ENCODE measurements around the gene SASH3.

SASH3 gene

DNA sequence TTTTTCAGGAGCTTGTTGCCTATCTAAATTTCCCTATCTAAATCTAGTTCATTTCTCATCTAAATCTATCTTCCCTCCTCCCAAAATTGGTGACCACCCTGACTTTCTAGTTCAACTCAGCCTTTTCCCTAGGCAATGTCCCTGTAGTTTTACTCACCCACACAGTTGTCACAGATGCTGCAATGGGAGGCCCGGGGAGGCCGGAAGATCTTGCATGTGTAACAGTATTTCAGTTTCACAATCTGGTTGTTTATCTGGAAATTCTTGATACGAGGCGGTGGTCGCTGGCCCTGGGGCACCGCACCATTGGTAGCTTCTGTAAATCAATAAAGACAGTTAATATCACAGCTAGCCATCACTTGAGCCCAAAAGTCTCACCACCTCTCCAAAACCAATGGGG lies 43.8 kb downstream of the SASH3 start:
- H3K9me3 ChIP-seq (ENCODE audit: insufficient read depth, low read length), result no peaks in the 10 kb centered on the region
- H3K79me2 ChIP-seq (ENCODE audit: low read length), result no peaks in the 10 kb centered on the region
- no peak overlapping the region for H3K4me3 ChIP-seq (ENCODE audit: low read length)
- H3K27ac ChIP-seq (ENCODE audit: low read length), result 0 out of 2 replicates have a peak overlapping the region, but pooled peaks have one; percentile 13
- H3K36me3 ChIP-seq (replicated peaks; ENCODE audit: low read depth, low read length), result peaks cover 4% of the 10 kb centered on the region
- peaks cover 16% of the 10 kb centered on the region for H3K4me1 ChIP-seq (ENCODE audit: low read length)
- H2AFZ ChIP-seq (ENCODE audit: low read depth, low read length), result no peak overlapping the region
- H4K20me1 ChIP-seq (ENCODE audit: insufficient read depth, low read length), result no peaks in the 10 kb centered on the region
- no peak for TF ChIP-seq EZH2phosphoT487 (IDR thresholded peaks at IDR 0.05; ENCODE audit: low read depth)
- no peak overlapping the region; the same call in 1 of the 2 replicates for H3K9ac ChIP-seq (ENCODE audit: low read length)
- peak overlapping the region; percentile 26; the same call in 1 of the 2 replicates for H3K4me2 ChIP-seq (ENCODE audit: low read length)
- H3K27me3 ChIP-seq (ENCODE audit: low read depth, low read length), result no peaks in the 10 kb centered on the region

DNA sequence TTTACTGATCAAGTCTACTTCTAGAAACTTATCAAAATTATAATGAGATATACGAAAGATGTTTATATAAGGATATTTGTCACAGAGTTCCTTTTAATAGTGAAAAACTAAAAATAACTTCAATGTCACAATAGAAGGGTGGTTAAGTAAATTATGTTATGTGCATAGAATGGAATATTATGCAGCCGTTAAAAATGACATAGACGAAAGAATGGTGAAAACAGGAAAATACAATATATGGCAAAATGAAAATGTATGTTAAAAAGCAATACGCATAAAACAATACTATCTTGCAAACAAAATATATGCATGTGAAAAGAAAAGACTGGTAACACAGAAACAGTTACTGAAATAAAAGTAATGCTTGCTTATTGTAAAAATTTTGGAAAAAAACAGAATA lies 44.9 kb downstream of the SASH3 start:
- Histone ChIP-seq H3K27ac (ENCODE audit: low read length) (no peak overlapping the region), H3K9ac (ENCODE audit: low read length) (no peak overlapping the region), H3K27me3 (ENCODE audit: low read depth, low read length) (no peaks in the 10 kb centered on the region), H3K36me3 (replicated peaks; ENCODE audit: low read depth, low read length) (peaks cover 4% of the 10 kb centered on the region), H4K20me1 (ENCODE audit: insufficient read depth, low read length) (no peaks in the 10 kb centered on the region), H3K4me3 (ENCODE audit: low read length) (no peak overlapping the region), H3K9me3 (ENCODE audit: insufficient read depth, low read length) (no peaks in the 10 kb centered on the region), H2AFZ (ENCODE audit: low read depth, low read length) (no peak overlapping the region), H3K4me2 (ENCODE audit: low read length) (no peak overlapping the region), H3K79me2 (ENCODE audit: low read length) (no peaks in the 10 kb centered on the region), H3K4me1 (ENCODE audit: low read length) (peaks cover 16% of the 10 kb centered on the region)
- TF ChIP-seq, protein P1, sequence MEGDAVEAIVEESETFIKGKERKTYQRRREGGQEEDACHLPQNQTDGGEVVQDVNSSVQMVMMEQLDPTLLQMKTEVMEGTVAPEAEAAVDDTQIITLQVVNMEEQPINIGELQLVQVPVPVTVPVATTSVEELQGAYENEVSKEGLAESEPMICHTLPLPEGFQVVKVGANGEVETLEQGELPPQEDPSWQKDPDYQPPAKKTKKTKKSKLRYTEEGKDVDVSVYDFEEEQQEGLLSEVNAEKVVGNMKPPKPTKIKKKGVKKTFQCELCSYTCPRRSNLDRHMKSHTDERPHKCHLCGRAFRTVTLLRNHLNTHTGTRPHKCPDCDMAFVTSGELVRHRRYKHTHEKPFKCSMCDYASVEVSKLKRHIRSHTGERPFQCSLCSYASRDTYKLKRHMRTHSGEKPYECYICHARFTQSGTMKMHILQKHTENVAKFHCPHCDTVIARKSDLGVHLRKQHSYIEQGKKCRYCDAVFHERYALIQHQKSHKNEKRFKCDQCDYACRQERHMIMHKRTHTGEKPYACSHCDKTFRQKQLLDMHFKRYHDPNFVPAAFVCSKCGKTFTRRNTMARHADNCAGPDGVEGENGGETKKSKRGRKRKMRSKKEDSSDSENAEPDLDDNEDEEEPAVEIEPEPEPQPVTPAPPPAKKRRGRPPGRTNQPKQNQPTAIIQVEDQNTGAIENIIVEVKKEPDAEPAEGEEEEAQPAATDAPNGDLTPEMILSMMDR (IDR thresholded peaks at IDR 0.05; ENCODE audit: low read depth, low read length), result no peak
- TF ChIP-seq EZH2phosphoT487 (IDR thresholded peaks at IDR 0.05; ENCODE audit: low read depth), result no peak

DNA sequence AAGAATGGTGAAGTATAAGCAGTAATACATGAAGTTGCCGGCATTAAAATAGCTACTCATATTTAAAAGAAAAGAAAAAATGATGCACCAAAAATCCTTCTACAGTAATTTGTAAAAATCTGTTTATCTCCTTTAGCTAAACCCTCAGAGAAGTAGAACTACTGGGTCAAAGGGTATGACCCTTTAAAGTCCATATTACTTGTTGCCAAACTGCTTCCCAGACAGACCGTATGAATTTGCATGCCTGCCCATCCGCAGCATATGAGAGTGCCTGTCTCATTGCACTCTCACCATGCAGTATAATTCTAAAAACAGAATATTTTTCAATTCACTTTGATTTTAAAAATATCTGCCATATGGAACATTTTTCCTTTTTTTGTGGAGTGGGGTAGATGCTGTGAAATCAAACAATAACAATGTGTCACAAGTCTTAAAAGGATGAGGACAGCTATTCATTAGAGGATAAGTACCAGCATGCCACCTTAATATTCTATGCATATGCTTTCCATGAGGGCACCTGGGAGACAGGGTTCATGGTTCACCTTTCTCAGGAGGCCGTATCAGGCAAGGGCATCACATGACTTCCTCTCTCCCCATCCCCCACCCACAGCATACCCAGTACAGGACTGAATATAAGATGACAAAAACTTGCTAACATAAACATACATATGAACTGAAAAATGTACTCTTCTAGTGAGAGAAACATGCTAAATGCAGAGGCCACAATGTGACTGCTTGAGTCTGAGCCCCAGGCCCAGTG lies 46.2 kb downstream of the SASH3 start:
- no peak overlapping the region for H3K4me3 ChIP-seq (ENCODE audit: low read length)

DNA sequence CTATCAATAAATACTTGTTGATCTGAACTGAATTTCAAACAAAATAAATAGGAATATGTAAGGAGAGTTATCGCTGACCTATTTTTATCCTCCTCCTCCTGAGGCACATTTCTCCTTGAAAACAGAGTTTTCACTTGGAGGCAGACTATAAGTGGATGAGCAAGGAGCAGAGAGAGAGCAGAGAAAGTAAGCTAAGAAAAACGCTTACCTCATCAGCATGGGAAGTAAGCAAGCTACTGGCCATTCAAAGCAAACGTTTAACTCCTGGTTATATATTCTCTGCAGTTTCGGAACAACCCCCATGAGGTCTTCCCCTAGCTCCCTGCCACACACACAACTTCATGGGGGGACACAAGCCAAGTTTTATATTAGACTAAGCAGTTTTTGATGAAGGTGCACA lies 50.7 kb downstream of the SASH3 start:
- H3K9ac ChIP-seq (ENCODE audit: low read length), result no peak overlapping the region
- no peaks in the 10 kb centered on the region for H3K9me3 ChIP-seq (ENCODE audit: insufficient read depth, low read length)
- no peak overlapping the region for H3K27ac ChIP-seq (ENCODE audit: low read length)
- H2AFZ ChIP-seq (ENCODE audit: low read depth, low read length), result no peak overlapping the region
- no peaks in the 10 kb centered on the region for H3K36me3 ChIP-seq (replicated peaks; ENCODE audit: low read depth, low read length)
- H4K20me1 ChIP-seq (ENCODE audit: insufficient read depth, low read length), result no peaks in the 10 kb centered on the region
- H3K27me3 ChIP-seq (ENCODE audit: low read depth, low read length), result no peaks in the 10 kb centered on the region
- peaks cover 9% of the 10 kb centered on the region for H3K4me1 ChIP-seq (ENCODE audit: low read length)
- H3K4me2 ChIP-seq (ENCODE audit: low read length), result no peak overlapping the region
- H3K4me3 ChIP-seq (ENCODE audit: low read length), result no peak overlapping the region
- TF ChIP-seq, protein P1 (IDR thresholded peaks at IDR 0.05; ENCODE audit: low read depth, low read length), result no peak
- TF ChIP-seq EZH2phosphoT487 (IDR thresholded peaks at IDR 0.05; ENCODE audit: low read depth), result no peak
- H3K79me2 ChIP-seq (ENCODE audit: low read length), result no peaks in the 10 kb centered on the region

More for the DNA sequence above, 46.2 kb downstream of the SASH3 start:
- no peak overlapping the region for H3K9ac ChIP-seq (ENCODE audit: low read length)
- peaks cover 16% of the 10 kb centered on the region for H3K4me1 ChIP-seq (ENCODE audit: low read length)
- no peaks in the 10 kb centered on the region for H3K79me2 ChIP-seq (ENCODE audit: low read length)
- TF ChIP-seq EZH2phosphoT487 (IDR thresholded peaks at IDR 0.05; ENCODE audit: low read depth), result no peak
- TF ChIP-seq, protein P1 (IDR thresholded peaks at IDR 0.05; ENCODE audit: low read depth, low read length), result no peak
- H3K36me3 ChIP-seq (replicated peaks; ENCODE audit: low read depth, low read length), result peaks cover 4% of the 10 kb centered on the region
- H3K4me2 ChIP-seq (ENCODE audit: low read length), result peak overlapping the region; percentile 25
- peak overlapping the region; percentile 9; the same call in 1 of the 2 replicates for H2AFZ ChIP-seq (ENCODE audit: low read depth, low read length)
- peak overlapping the region; percentile 33; the same call in 1 of the 2 replicates for H3K27ac ChIP-seq (ENCODE audit: low read length)
- no peaks in the 10 kb centered on the region for H3K9me3 ChIP-seq (ENCODE audit: insufficient read depth, low read length)
- no peaks in the 10 kb centered on the region for H4K20me1 ChIP-seq (ENCODE audit: insufficient read depth, low read length)
- no peaks in the 10 kb centered on the region for H3K27me3 ChIP-seq (ENCODE audit: low read depth, low read length)

All from OCI-LY3 (cell line).